Neural cell (in vitro differentiated cells): Measurements from ENCODE around the gene MCCD1. TPM values are rescaled to one million over a fixed set of nuclear protein-coding genes. Genes with fewer than 3 reads are reported as not detected.

ENCODE experiments used
- H2AFZ ChIP-seq: fragments of 200-600, 300-800 bp; sonication (generic), shearing (Covaris generic); 2 replicates; pipeline ENCODE4 v1.6.0; 2014; ENCODE audit warnings: low read depth, mild to moderate bottlenecking, antibody characterized with exemption, low read length, moderate library complexity
- H3F3A ChIP-seq: fragments of 200-600 bp; shearing (Covaris generic); 2 replicates; pipeline ENCODE4 v1.6.1; 2016; ENCODE audit warnings: mild to moderate bottlenecking, moderate library complexity, mixed read lengths, antibody characterized with exemption, low read length; ENCODE audit not compliant: insufficient read depth, poor library complexity, severe bottlenecking
- H3K27ac ChIP-seq: fragments of 200-600, 300-800 bp; sonication (generic), shearing (Covaris generic); 2 replicates; pipeline ENCODE4 v1.5.1; 2014; ENCODE audit warnings: mild to moderate bottlenecking, low read length, moderate library complexity
- H3K27me3 ChIP-seq: fragments of 300-800, 200-600 bp; sonication (generic), shearing (Covaris generic); 2 replicates; pipeline ENCODE4 v1.6.0; 2014; ENCODE audit warnings: mild to moderate bottlenecking, low read depth, low read length, moderate library complexity; ENCODE audit not compliant: insufficient read depth
- H3K36me3 ChIP-seq: fragments of 300-800, 200-600 bp; sonication (generic), shearing (Covaris generic); 2 replicates; pipeline ENCODE4 v1.5.1; 2014; ENCODE audit warnings: mild to moderate bottlenecking, antibody characterized with exemption, low read length, moderate library complexity; ENCODE audit not compliant: insufficient read depth
- H3K4me2 ChIP-seq: fragments of 300-800, 200-600 bp; sonication (generic), shearing (Covaris generic); 2 replicates; pipeline ENCODE4 v1.6.0; 2014; ENCODE audit warnings: mild to moderate bottlenecking, low read length
- H3K4me3 ChIP-seq: fragments of 300-800, 200-600 bp; sonication (generic), shearing (Covaris generic); 2 replicates; pipeline ENCODE4 v1.5.1; 2014; ENCODE audit warnings: mild to moderate bottlenecking, low read length, moderate library complexity
- H3K79me2 ChIP-seq: fragments of 200-600 bp; shearing (Covaris generic); replicated peaks from 2 replicates; pipeline ENCODE4 v1.6.0; 2014; ENCODE audit warnings: mild to moderate bottlenecking, low read length, moderate library complexity; ENCODE audit not compliant: insufficient read depth
- H3K9ac ChIP-seq: fragments of 300-800, 200-600 bp; sonication (generic), shearing (Covaris generic); 2 replicates; pipeline ENCODE4 v1.6.1; 2016; ENCODE audit warnings: mild to moderate bottlenecking, low read length, mixed read lengths
- H3K9me2 ChIP-seq: fragments of 200-600 bp; shearing (Covaris generic); 2 replicates; pipeline ENCODE4 v1.6.1; 2016; ENCODE audit warnings: mild to moderate bottlenecking, low read length, mixed read lengths; ENCODE audit not compliant: insufficient read depth
- H3K9me3 ChIP-seq: fragments of 200-600, 300-800 bp; sonication (generic), shearing (Covaris generic); 2 replicates; pipeline ENCODE4 v1.6.1; 2016; ENCODE audit warnings: mild to moderate bottlenecking, mixed run types, low read length, moderate library complexity, mixed read lengths
- H4K20me1 ChIP-seq: fragments of 200-600 bp; shearing (Covaris generic); 2 replicates; pipeline ENCODE4 v1.6.1; 2016; ENCODE audit warnings: mild to moderate bottlenecking, mixed run types; ENCODE audit not compliant: insufficient read depth
- EP300 ChIP-seq: fragments of 450-650 bp; conservative IDR thresholded peaks from 2 replicates; pipeline ENCODE4 v1.6.1; 2014; ENCODE audit warnings: antibody characterized with exemption, mild to moderate bottlenecking, moderate library complexity; ENCODE audit not compliant: poor library complexity, severe bottlenecking
- EZH2 ChIP-seq: fragments of 200-600, 300-800 bp; shearing (Covaris generic), sonication (generic); IDR thresholded peaks from 2 replicates; pipeline ENCODE4 v1.6.1; 2014; ENCODE audit warnings: antibody characterized with exemption, low read length, borderline replicate concordance, mild to moderate bottlenecking; ENCODE audit not compliant: insufficient read depth, poor library complexity, severe bottlenecking
- MXI1 ChIP-seq: fragments of 450-650 bp; conservative IDR thresholded peaks from 2 replicates; pipeline ENCODE4 v1.6.1; 2014; ENCODE audit warnings: antibody characterized with exemption, mild to moderate bottlenecking; ENCODE audit not compliant: poor library complexity, severe bottlenecking
- POLR2AphosphoS5 ChIP-seq: IDR thresholded peaks from 2 replicates; pipeline ENCODE4 v1.6.1; 2012
- RAD21 ChIP-seq: fragments of 450-650 bp; conservative IDR thresholded peaks from 2 replicates; pipeline ENCODE4 v1.6.1; 2014; ENCODE audit warnings: antibody characterized with exemption, mild to moderate bottlenecking, moderate library complexity
- REST ChIP-seq: IDR thresholded peaks from 2 replicates; pipeline ENCODE4 v1.6.1; 2012; ENCODE audit warnings: borderline replicate concordance
- SMC3 ChIP-seq: fragments of 450-650 bp; conservative IDR thresholded peaks from 2 replicates; pipeline ENCODE4 v1.6.1; 2014; ENCODE audit warnings: antibody characterized with exemption, mild to moderate bottlenecking, moderate library complexity; ENCODE audit not compliant: poor library complexity
- TAF1 ChIP-seq: IDR thresholded peaks from 2 replicates; pipeline ENCODE4 v1.6.1; 2012; ENCODE audit warnings: low read depth
- polyA plus RNA-seq: library from polyadenylated mRNA; depleted of rRNA; stranded (reverse); fragments of >200 nt; gene quantifications from 2 replicates; pipeline ENCODE4 v1.2.3, GENCODE V29; 2014
- TF ChIP-seq, protein P1 (sequence below): fragments of 450-650 bp; IDR thresholded peaks from 2 replicates; pipeline ENCODE4 v1.5.1; 2014; ENCODE audit warnings: antibody characterized with exemption, mild to moderate bottlenecking, moderate library complexity; ENCODE audit not compliant: poor library complexity, severe bottlenecking

The MCCD1 gene
- polyA plus RNA-seq, 1 donor from 2014 or later: not detected

GRCh38 chr6:31528307-31528777 lies 420 bp upstream of the MCCD1 start:
- Histone ChIP-seq H3K9ac (no peak overlapping the region), H4K20me1 (peaks cover 3% of the 10 kb centered on the region), H3K4me3 (no peak overlapping the region), H3F3A (peaks cover 3% of the 10 kb centered on the region), H3K27me3 (no peaks in the 10 kb centered on the region), H3K4me2 (no peak overlapping the region), H3K79me2 (no peaks in the 10 kb centered on the region), H3K36me3 (no peaks in the 10 kb centered on the region), H3K27ac (no peak overlapping the region), H3K9me2 (no peaks in the 10 kb centered on the region), H3K9me3 (no peaks in the 10 kb centered on the region), H2AFZ (no peak overlapping the region)
- TF ChIP-seq EP300 (no peak), TAF1 (no peak), REST (no peak), EZH2 (no peak), POLR2AphosphoS5 (no peak), MXI1 (no peak), RAD21 (no peak), SMC3 (no peak)
- TF ChIP-seq, protein P1, sequence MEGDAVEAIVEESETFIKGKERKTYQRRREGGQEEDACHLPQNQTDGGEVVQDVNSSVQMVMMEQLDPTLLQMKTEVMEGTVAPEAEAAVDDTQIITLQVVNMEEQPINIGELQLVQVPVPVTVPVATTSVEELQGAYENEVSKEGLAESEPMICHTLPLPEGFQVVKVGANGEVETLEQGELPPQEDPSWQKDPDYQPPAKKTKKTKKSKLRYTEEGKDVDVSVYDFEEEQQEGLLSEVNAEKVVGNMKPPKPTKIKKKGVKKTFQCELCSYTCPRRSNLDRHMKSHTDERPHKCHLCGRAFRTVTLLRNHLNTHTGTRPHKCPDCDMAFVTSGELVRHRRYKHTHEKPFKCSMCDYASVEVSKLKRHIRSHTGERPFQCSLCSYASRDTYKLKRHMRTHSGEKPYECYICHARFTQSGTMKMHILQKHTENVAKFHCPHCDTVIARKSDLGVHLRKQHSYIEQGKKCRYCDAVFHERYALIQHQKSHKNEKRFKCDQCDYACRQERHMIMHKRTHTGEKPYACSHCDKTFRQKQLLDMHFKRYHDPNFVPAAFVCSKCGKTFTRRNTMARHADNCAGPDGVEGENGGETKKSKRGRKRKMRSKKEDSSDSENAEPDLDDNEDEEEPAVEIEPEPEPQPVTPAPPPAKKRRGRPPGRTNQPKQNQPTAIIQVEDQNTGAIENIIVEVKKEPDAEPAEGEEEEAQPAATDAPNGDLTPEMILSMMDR: no peak

- Histone ChIP-seq H3K36me3 (no peaks in the 10 kb centered on the region), H3K4me3 (no peak overlapping the region), H3K9ac (no peak overlapping the region), H3K27me3 (no peaks in the 10 kb centered on the region), H3K27ac (no peak overlapping the region), H3K4me2 (no peak overlapping the region), H3K9me3 (no peaks in the 10 kb centered on the region), H3F3A (peaks cover 3% of the 10 kb centered on the region), H3K9me2 (no peaks in the 10 kb centered on the region), H4K20me1 (peaks cover 3% of the 10 kb centered on the region), H3K79me2 (no peaks in the 10 kb centered on the region), H2AFZ (no peak overlapping the region)
- no peak for TF ChIP-seq MXI1
- no peak for TF ChIP-seq SMC3
Measured at GRCh38 chr6:31529329-31530150, 778 bp downstream of the MCCD1 start.
